Measurements from ENCODE around the gene FSTL3. TPM values are rescaled to one million over a fixed set of nuclear protein-coding genes. Genes with fewer than 3 reads are reported as not detected.

FSTL3 gene
- total and polyA plus RNA-seq, 8 donors: 7.6 to 145 (median 11.5) TPM

DNA sequence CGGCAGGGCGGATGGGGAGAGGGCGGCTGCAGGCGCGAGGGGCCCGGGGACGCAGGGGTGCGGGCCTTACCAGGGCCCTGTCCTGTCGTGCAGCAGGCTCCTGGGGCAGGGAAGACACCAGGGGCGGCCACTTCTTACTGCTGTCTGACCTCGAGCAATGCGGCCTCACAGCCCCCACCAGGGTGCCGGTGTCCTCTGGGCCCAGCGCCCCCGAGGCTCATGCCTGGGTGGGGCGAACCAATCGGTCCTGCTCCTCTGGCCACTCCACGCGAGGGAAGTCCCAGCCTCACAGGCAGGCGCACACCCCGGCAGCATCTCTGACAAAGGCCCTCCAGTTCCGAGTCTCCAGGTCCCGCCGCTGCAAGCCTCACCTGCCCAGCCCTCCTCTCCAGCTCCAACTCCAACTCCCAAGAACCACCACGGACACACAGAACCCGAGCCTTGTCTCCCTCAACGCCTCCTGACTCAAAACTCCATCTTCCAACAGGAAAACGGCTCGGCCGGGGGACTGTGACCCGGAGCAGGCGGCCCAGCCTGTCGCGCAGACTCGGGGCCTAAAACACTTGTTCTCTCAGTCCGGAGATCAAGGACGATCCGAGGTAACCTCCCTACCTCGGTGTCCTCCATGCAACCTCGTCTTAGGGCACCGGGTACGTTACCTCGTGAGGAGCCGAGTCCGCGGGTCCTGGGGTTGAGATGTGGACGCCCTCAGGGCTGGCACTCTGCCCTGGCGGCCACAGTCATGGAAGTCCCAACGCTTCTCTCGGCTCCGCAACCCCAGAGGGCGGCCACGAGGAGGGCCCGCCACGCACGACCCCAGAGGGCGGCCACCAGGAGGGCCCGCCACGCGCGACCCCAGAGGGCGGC is 30.0 kb upstream of the FSTL3 start:
- peak in 1 of 4 donors; percentile 71 for DNase-seq
- peaks cover 0 to 79% of the 10 kb centered on the region in 2 donors for H3K36me3 ChIP-seq
- intact Hi-C loops (cut with DNase I): no loop called here

GRCh38 chr19:646779-647565 is 29.2 kb upstream of the FSTL3 start:
- Histone ChIP-seq H3K9me3 (no peaks in the 10 kb centered on the region), H3K4me3 (no peak overlapping the region), H3K36me3 (peaks cover 0 to 87% of the 10 kb centered on the region in 2 donors), H3K4me1 (no peaks in the 10 kb centered on the region), H3K27ac (no peak overlapping the region), H3K27me3 (no peaks in the 10 kb centered on the region)
- TF ChIP-seq, protein P1, sequence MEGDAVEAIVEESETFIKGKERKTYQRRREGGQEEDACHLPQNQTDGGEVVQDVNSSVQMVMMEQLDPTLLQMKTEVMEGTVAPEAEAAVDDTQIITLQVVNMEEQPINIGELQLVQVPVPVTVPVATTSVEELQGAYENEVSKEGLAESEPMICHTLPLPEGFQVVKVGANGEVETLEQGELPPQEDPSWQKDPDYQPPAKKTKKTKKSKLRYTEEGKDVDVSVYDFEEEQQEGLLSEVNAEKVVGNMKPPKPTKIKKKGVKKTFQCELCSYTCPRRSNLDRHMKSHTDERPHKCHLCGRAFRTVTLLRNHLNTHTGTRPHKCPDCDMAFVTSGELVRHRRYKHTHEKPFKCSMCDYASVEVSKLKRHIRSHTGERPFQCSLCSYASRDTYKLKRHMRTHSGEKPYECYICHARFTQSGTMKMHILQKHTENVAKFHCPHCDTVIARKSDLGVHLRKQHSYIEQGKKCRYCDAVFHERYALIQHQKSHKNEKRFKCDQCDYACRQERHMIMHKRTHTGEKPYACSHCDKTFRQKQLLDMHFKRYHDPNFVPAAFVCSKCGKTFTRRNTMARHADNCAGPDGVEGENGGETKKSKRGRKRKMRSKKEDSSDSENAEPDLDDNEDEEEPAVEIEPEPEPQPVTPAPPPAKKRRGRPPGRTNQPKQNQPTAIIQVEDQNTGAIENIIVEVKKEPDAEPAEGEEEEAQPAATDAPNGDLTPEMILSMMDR (IDR thresholded peaks at IDR 0.05): no peak
- intact Hi-C loops (cut with DNase I): no loop called here
- ATAC-seq: no peak
- DNase-seq: peak in 1 of 4 donors; percentile 75

More for the DNA sequence above, 30.0 kb upstream of the FSTL3 start:
- TF ChIP-seq, protein P1 (IDR thresholded peaks at IDR 0.05): no peak
- Histone ChIP-seq H3K9me3 (no peaks in the 10 kb centered on the region), H3K27ac (no peak overlapping the region), H3K27me3 (no peaks in the 10 kb centered on the region), H3K4me3 (no peak overlapping the region), H3K4me1 (no peaks in the 10 kb centered on the region)
- no peak for ATAC-seq

GRCh38 chr19:647566-648284 is 28.5 kb upstream of the FSTL3 start:
- no peak for ATAC-seq
- H3K4me1 ChIP-seq: no peaks in the 10 kb centered on the region
- no peaks in the 10 kb centered on the region for H3K9me3 ChIP-seq
- TF ChIP-seq, protein P1 (IDR thresholded peaks at IDR 0.05): no peak
- DNase-seq: no peak
- peaks cover 0 to 95% of the 10 kb centered on the region in 2 donors for H3K36me3 ChIP-seq
- no peaks in the 10 kb centered on the region for H3K27me3 ChIP-seq
- no peak overlapping the region for H3K27ac ChIP-seq
- H3K4me3 ChIP-seq: no peak overlapping the region
- intact Hi-C loops (cut with DNase I): no loop called here

DNA sequence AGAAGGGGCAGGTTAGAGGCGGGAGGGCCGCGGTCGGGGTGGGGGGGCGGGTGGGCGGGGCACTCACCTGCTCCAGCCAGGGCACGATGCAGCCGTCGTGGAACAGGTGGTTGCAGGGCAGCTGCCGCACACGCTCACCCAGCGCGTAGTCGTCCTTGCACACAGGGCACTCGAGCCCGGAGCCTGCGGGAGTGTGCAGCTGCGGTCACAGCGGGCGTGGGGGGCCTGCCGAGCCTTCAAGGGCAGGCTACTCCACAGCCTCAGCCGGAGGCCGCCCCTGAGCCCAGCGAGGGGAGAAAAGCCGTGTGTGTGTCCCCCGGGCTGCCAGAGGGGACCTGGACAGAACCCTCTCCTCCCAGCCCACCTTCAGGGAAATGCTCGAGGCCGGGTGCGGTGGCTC is 27.9 kb upstream of the FSTL3 start:
- H3K36me3 ChIP-seq: peaks cover 0 to 98% of the 10 kb centered on the region in 2 donors
- no peaks in the 10 kb centered on the region for H3K9me3 ChIP-seq
- H3K27ac ChIP-seq: no peak overlapping the region
- no peak for ATAC-seq
- no peak overlapping the region for H3K4me3 ChIP-seq
- H3K27me3 ChIP-seq: no peaks in the 10 kb centered on the region
- no peak for DNase-seq
- no peaks in the 10 kb centered on the region for H3K4me1 ChIP-seq
- intact Hi-C loops (cut with DNase I): no loop called here
- TF ChIP-seq, protein P1 (IDR thresholded peaks at IDR 0.05): no peak
